ENCODE results near the gene ERP44. TPM values are rescaled to one million over a fixed set of nuclear protein-coding genes. Genes with fewer than 3 reads are reported as not detected.
"Not testable (repeated sequence)": the region's sequence is repeated elsewhere in the genome, so short reads cannot be mapped to it uniquely, and the experiment has no call there.

ERP44 gene
- total RNA-seq, 2 experiments from 2014 or later = 9.1 to 9.5 TPM

- Mint-ChIP-seq H3K27me3 (ENCODE audit: low read depth) (no peaks in the 10 kb centered on the region), H3K4me3 (no peak overlapping the region), H3K27ac (no peak overlapping the region), H3K9me3 (no peaks in the 10 kb centered on the region), H3K4me1 (ENCODE audit: low read depth) (no peaks in the 10 kb centered on the region), H3K36me3 (ENCODE audit: low read depth) (peaks cover 15% of the 10 kb centered on the region)
- CTCF ChIA-PET = no interaction called here
- no peak for DNase-seq
- intact Hi-C loops (cut with micrococcal nuclease) = no loop called here
These were observed 78.5 kb downstream of the ERP44 start for GRCh38 chr9:100020121-100020795.

DNA sequence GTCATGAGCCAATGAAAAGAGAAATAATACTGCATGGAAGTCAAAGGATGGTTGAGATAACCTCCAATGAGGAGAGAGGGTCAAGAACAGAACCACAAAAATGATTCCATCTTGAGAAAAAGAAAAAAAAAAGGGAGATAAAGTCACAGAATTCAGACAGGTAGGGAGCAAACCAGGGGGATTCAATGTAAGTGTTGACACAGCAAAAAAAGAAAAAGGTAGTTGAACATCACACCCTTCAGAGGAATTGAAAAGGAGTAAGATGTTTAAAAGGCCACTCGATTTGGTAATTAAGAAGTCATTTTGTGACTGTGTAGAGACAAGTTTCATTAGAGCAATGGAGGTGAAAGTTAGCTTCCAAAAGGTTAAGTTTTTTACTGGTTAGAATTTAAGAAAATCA is 79.3 kb downstream of the ERP44 start:
- Mint-ChIP-seq H3K4me3 (no peak overlapping the region), H3K27me3 (ENCODE audit: low read depth) (no peaks in the 10 kb centered on the region), H3K9me3 (no peaks in the 10 kb centered on the region), H3K4me1 (ENCODE audit: low read depth) (no peaks in the 10 kb centered on the region), H3K36me3 (ENCODE audit: low read depth) (peaks cover 9% of the 10 kb centered on the region), H3K27ac (no peak overlapping the region)
- DNase-seq = no peak
- CTCF ChIA-PET = interaction anchor here (1.1 kb wide), 1 partner anchor 8 kb away, joined by 3 read pairs; no protein-coding TSS in a partner anchor
- intact Hi-C loops (cut with micrococcal nuclease) = no loop called here

DNA sequence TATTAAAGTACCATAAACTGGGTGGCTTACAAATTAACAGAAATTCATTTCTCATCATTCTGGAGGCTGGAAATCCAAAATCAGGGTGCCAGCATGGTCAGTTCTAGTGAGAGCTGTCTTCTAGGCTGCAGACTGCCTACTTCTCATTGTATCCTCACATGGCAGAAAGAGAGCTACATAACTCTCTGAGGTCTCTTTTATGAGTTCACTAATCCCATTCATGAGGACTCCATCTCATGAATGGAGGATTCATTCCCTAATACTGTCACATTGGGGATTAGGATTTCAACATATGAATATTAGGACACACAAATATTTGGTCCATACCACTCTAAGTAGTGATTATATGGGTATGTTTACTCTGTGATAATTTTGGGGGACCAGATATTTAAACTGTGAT is 84.0 kb downstream of the ERP44 start:
- peaks cover 20% of the 10 kb centered on the region for H3K36me3 Mint-ChIP-seq (ENCODE audit: low read depth)
- peaks cover 2% of the 10 kb centered on the region for H3K9me3 Mint-ChIP-seq
- H3K4me3 Mint-ChIP-seq = no peak overlapping the region
- DNase-seq = no peak
- no peaks in the 10 kb centered on the region for H3K4me1 Mint-ChIP-seq (ENCODE audit: low read depth)
- H3K27ac Mint-ChIP-seq = no peak overlapping the region
- CTCF ChIA-PET = interaction anchor here (1.0 kb wide), 1 partner anchor 276 kb away, joined by 3 read pairs; no protein-coding TSS in a partner anchor
- intact Hi-C loops (cut with micrococcal nuclease) = no loop called here
- no peaks in the 10 kb centered on the region for H3K27me3 Mint-ChIP-seq (ENCODE audit: low read depth)

DNA sequence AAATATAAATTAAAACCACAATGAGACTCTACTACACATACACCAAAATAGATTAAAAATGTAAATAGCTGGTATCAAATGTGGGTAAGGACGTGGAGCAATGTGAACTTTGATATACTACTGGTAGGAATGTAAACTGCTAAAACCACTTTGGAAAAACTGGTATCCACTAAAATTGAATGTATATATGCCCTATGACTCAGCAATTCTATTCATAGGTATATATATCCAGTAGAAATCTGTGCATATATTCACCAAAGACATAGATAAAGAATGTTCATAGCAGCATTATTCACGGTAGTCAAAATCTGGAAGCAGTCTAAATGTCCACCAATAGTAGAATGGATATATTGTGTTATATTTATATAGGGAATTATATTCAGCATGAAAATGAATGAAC is 85.2 kb downstream of the ERP44 start:
- H3K4me1 Mint-ChIP-seq (ENCODE audit: low read depth) = no peaks in the 10 kb centered on the region
- H3K4me3 Mint-ChIP-seq = no peak overlapping the region
- H3K9me3 Mint-ChIP-seq = peaks cover 2% of the 10 kb centered on the region
- no peak overlapping the region for H3K27ac Mint-ChIP-seq
- intact Hi-C loops (cut with micrococcal nuclease) = no loop called here
- CTCF ChIA-PET = interaction anchor here (0.6 to 1.2 kb wide), 3 partner anchors 109 to 189 kb away, joined by 3 to 5 read pairs (median 5); no protein-coding TSS in a partner anchor
- no peak for DNase-seq
- no peaks in the 10 kb centered on the region for H3K27me3 Mint-ChIP-seq (ENCODE audit: low read depth)
- peaks cover 24% of the 10 kb centered on the region for H3K36me3 Mint-ChIP-seq (ENCODE audit: low read depth)

GRCh38 chr9:100012279-100012678 is 86.5 kb downstream of the ERP44 start:
- CTCF ChIA-PET = interaction anchor here (0.6 to 1.6 kb wide), 4 partner anchors 125 to 203 kb away, joined by 3 to 6 read pairs (median 4); no protein-coding TSS in a partner anchor
- Mint-ChIP-seq H3K4me1 (ENCODE audit: low read depth) (no peaks in the 10 kb centered on the region), H3K4me3 (no peak overlapping the region), H3K27ac (no peak overlapping the region), H3K9me3 (peaks cover 2% of the 10 kb centered on the region), H3K36me3 (ENCODE audit: low read depth) (peaks cover 23% of the 10 kb centered on the region), H3K27me3 (ENCODE audit: low read depth) (no peaks in the 10 kb centered on the region)
- intact Hi-C loops (cut with micrococcal nuclease) = no loop called here
- no peak for DNase-seq

DNA sequence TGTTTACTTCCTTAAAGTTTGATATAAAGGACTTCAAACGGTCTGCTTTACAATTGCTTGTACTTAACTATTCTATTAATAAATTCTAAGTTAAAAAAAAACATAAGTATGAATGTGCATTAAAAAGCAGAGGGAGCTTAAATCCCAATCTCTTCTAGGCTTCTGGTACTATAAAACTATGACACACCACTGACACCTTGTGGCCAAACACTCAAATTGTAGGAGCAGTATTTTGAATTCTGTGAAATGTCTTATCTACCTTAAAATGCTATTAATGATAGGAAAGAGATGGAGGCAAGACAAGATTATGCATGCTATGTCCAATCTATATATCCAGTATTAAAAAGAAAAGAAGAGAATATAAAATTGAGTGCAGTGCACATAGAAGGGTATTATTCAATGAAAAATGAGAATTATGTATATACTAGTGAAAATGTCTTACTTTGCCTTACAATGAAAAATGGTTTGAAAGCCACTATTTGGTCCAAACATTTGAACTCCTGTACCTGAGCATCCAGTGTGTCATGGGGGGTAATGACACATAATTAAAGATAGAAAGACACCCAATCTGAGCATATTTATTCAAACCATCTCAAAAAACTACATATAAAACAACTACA is 87.6 kb downstream of the ERP44 start:
- H3K36me3 Mint-ChIP-seq (ENCODE audit: low read depth) = peaks cover 22% of the 10 kb centered on the region
- no peak overlapping the region for H3K27ac Mint-ChIP-seq
- intact Hi-C loops (cut with micrococcal nuclease) = loop anchor here (1.0 to 2.0 kb wide), 7 partner anchors 128 to 848 kb away; no protein-coding TSS in a partner anchor
- peaks cover 2% of the 10 kb centered on the region for H3K9me3 Mint-ChIP-seq
- CTCF ChIA-PET = interaction anchor here (0.5 to 1.6 kb wide), 7 partner anchors 13 to 432 kb away, joined by 3 to 6 read pairs (median 3); no protein-coding TSS in a partner anchor
- H3K27me3 Mint-ChIP-seq (ENCODE audit: low read depth) = no peaks in the 10 kb centered on the region
- DNase-seq = peak; percentile 67
- no peaks in the 10 kb centered on the region for H3K4me1 Mint-ChIP-seq (ENCODE audit: low read depth)
- H3K4me3 Mint-ChIP-seq = no peak overlapping the region

DNA sequence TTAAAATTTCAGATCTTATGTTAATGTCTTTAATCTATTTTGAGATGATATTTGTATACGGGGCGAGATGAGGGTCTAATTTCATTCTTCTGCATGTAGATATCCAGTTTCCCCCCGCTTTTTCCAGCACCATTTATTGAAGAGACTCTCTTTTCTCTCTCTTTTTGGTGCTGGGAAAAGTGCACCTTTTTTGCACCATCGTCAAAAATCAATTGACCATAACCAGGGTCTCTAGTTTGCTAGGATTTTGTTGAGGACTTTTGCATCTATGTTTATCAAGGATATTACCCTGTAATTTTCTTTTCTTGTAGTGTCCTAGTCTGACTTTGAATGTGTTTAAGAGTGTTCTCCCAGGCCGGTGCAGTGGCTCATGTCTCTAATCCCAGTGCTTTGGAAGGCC is 99.0 kb downstream of the ERP44 start:
- Mint-ChIP-seq H3K36me3 (ENCODE audit: low read depth) (peaks cover 48% of the 10 kb centered on the region), H3K9me3 (peaks cover 7% of the 10 kb centered on the region), H3K27ac (no peak overlapping the region), H3K27me3 (ENCODE audit: low read depth) (no peaks in the 10 kb centered on the region), H3K4me1 (ENCODE audit: low read depth) (no peaks in the 10 kb centered on the region), H3K4me3 (no peak overlapping the region)
- no peak for DNase-seq
- intact Hi-C loops (cut with micrococcal nuclease) = no loop called here
- CTCF ChIA-PET = no interaction called here

DNA sequence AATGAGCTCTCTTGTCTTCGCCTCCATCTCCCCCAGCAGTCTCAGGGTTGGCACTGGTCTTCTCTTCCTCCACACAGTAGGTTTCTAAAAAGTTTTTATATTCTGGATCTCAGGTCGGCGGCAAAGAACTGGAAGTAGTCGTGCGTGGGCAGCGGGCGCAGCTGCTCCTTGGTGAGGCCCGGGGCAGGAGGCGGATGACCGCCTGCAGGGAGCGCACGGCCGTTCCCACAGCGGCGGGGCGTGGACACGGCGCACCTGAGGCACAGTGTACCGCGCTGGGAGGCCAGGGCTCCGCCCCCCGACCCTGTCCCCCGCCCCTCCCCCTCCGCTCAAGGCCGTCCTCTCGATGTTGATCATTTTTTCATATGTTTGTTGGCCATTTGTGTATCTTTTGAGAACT is 99.9 kb downstream of the ERP44 start:
- peaks cover 46% of the 10 kb centered on the region for H3K36me3 Mint-ChIP-seq (ENCODE audit: low read depth)
- H3K4me3 Mint-ChIP-seq = no peak overlapping the region
- CTCF ChIA-PET = no interaction called here
- no peak overlapping the region for H3K27ac Mint-ChIP-seq
- intact Hi-C loops (cut with micrococcal nuclease) = no loop called here
- H3K9me3 Mint-ChIP-seq = peaks cover 10% of the 10 kb centered on the region
- no peak for DNase-seq
- H3K27me3 Mint-ChIP-seq (ENCODE audit: low read depth) = no peaks in the 10 kb centered on the region
- no peaks in the 10 kb centered on the region for H3K4me1 Mint-ChIP-seq (ENCODE audit: low read depth)

- H3K27me3 Mint-ChIP-seq (ENCODE audit: low read depth) = no peaks in the 10 kb centered on the region
- H3K4me1 Mint-ChIP-seq (ENCODE audit: low read depth) = no peaks in the 10 kb centered on the region
- H3K9me3 Mint-ChIP-seq = peaks cover 10% of the 10 kb centered on the region
- H3K36me3 Mint-ChIP-seq (ENCODE audit: low read depth) = peaks cover 43% of the 10 kb centered on the region
- intact Hi-C loops (cut with micrococcal nuclease) = no loop called here
- CTCF ChIA-PET = no interaction called here
- no peak overlapping the region for H3K27ac Mint-ChIP-seq
- no peak for DNase-seq
- H3K4me3 Mint-ChIP-seq = no peak overlapping the region
These were observed 100.5 kb downstream of the ERP44 start for GRCh38 chr9:99998266-99998665.

DNA sequence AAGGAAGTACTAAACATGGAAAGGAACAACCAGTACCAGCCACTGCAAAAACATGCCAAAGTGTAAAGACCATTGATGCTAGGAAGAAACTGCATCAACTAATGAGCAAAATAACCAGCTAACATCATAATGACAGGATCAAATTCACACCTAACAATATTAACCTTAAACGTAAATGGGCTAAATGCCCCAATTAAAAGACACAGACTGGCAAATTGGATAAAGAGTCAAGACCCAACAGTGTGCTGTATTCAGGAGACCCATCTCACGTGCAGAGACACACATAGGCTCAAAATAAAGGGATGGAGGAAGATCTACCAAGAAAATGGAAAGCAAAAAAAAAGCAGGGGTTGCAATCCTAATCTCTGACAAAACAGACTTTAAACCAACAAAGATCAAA is 108.3 kb downstream of the ERP44 start:
- CTCF ChIA-PET = interaction anchor here (0.6 to 0.7 kb wide), 2 partner anchors 86 to 132 kb away, joined by 4 read pairs; no protein-coding TSS in a partner anchor
- H3K4me1 Mint-ChIP-seq (ENCODE audit: low read depth); intact Hi-C loops (cut with micrococcal nuclease); H3K27ac Mint-ChIP-seq; DNase-seq; H3K27me3 Mint-ChIP-seq (ENCODE audit: low read depth); H3K4me3 Mint-ChIP-seq: not testable (repeated sequence)
- Mint-ChIP-seq H3K9me3 (peaks cover 32% of the 10 kb centered on the region), H3K36me3 (ENCODE audit: low read depth) (peaks cover 46% of the 10 kb centered on the region)

- H3K27me3 Mint-ChIP-seq (ENCODE audit: low read depth) = no peaks in the 10 kb centered on the region
- peaks cover 33% of the 10 kb centered on the region for H3K36me3 Mint-ChIP-seq (ENCODE audit: low read depth)
- peaks cover 22% of the 10 kb centered on the region for H3K9me3 Mint-ChIP-seq
- H3K4me3 Mint-ChIP-seq = no peak overlapping the region
- DNase-seq = no peak
- no peaks in the 10 kb centered on the region for H3K4me1 Mint-ChIP-seq (ENCODE audit: low read depth)
- CTCF ChIA-PET = no interaction called here
- no peak overlapping the region for H3K27ac Mint-ChIP-seq
- intact Hi-C loops (cut with micrococcal nuclease) = no loop called here
These were observed 112.2 kb downstream of the ERP44 start for GRCh38 chr9:99986642-99987041.

- no peak for DNase-seq
- CTCF ChIA-PET = interaction anchor here (0.9 kb wide), 1 partner anchor 236 kb away, joined by 3 read pairs; no protein-coding TSS in a partner anchor
- Mint-ChIP-seq H3K4me3 (no peak overlapping the region), H3K9me3 (no peaks in the 10 kb centered on the region), H3K27me3 (ENCODE audit: low read depth) (no peaks in the 10 kb centered on the region), H3K4me1 (ENCODE audit: low read depth) (no peaks in the 10 kb centered on the region), H3K36me3 (ENCODE audit: low read depth) (peaks cover 4% of the 10 kb centered on the region), H3K27ac (no peak overlapping the region)
- intact Hi-C loops (cut with micrococcal nuclease) = no loop called here
These were observed 118.2 kb downstream of the ERP44 start for GRCh38 chr9:99980598-99980997.

- no peaks in the 10 kb centered on the region for H3K27me3 Mint-ChIP-seq (ENCODE audit: low read depth)
- no peak overlapping the region for H3K4me3 Mint-ChIP-seq
- H3K27ac Mint-ChIP-seq = no peak overlapping the region
- no peaks in the 10 kb centered on the region for H3K9me3 Mint-ChIP-seq
- intact Hi-C loops (cut with micrococcal nuclease) = no loop called here
- H3K4me1 Mint-ChIP-seq (ENCODE audit: low read depth) = no peaks in the 10 kb centered on the region
- DNase-seq = no peak
- H3K36me3 Mint-ChIP-seq (ENCODE audit: low read depth) = peaks cover 13% of the 10 kb centered on the region
- CTCF ChIA-PET = interaction anchor here (0.7 to 1.6 kb wide), 4 partner anchors 94 to 623 kb away, joined by 4 to 8 read pairs (median 4); no protein-coding TSS in a partner anchor
These were observed 120.6 kb downstream of the ERP44 start for GRCh38 chr9:99978221-99978620.
